Neuron (in vitro differentiated cells): ENCODE measurements around the gene CKS1B.
A peak's percentile ranks its signal among the peaks of the same experiment; 100 is the strongest.

Experiments used
- H2AFZ ChIP-seq: one replicate; pipeline ENCODE4 v1.6.1; 2013; ENCODE audit warnings: low read depth, mild to moderate bottlenecking, inconsistent platforms, low read length, moderate library complexity
- H3K27me3 ChIP-seq: one replicate; pipeline ENCODE4 v1.6.1; 2013; ENCODE audit warnings: low read length; ENCODE audit not compliant: insufficient read depth
- H3K36me3 ChIP-seq: one replicate; pipeline ENCODE4 v1.6.1; 2013; ENCODE audit warnings: low read length; ENCODE audit not compliant: insufficient read depth
- H3K4me1 ChIP-seq: one replicate; pipeline ENCODE4 v1.6.1; 2013; ENCODE audit warnings: low read length; ENCODE audit not compliant: insufficient read depth
- H3K4me3 ChIP-seq: 2 replicates; pipeline ENCODE4 v1.5.1; 2013; ENCODE audit warnings: mild to moderate bottlenecking, low read length, moderate library complexity
- H3K9me3 ChIP-seq: one replicate; pipeline ENCODE4 v1.6.1; 2013; ENCODE audit warnings: low read length

CKS1B gene

DNA sequence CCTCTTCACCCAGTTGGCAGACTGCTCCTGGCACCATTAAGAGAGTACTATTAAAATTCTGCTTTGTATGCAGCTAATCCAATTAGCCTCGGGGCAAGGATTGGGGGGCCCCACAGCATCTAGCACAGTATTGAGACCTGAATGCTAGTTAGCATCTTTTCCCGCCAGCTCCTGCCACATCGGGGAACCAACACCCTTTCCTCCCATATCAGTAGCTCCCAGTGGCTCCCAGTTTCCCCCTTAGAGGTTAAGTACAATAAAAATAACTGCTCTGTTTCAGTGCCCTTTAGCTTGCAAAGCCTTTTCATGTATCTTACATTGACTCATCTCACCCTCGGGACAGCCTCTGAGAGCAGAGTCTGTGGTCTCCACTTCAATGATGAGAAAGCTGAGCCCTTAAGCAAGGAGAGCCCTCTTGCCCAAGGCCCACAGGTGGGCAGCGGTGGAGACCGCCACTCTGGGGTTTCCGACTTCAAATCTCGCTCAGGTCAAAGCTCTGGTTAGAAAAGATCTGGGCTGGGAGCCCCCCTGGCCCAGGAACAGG is 33.8 kb upstream of the CKS1B start:
- Histone ChIP-seq H3K4me1 (peaks cover 55% of the 10 kb centered on the region), H2AFZ (no peak overlapping the region), H3K9me3 (no peaks in the 10 kb centered on the region), H3K36me3 (peaks cover 5% of the 10 kb centered on the region), H3K4me3 (no peak overlapping the region), H3K27me3 (no peaks in the 10 kb centered on the region)

DNA sequence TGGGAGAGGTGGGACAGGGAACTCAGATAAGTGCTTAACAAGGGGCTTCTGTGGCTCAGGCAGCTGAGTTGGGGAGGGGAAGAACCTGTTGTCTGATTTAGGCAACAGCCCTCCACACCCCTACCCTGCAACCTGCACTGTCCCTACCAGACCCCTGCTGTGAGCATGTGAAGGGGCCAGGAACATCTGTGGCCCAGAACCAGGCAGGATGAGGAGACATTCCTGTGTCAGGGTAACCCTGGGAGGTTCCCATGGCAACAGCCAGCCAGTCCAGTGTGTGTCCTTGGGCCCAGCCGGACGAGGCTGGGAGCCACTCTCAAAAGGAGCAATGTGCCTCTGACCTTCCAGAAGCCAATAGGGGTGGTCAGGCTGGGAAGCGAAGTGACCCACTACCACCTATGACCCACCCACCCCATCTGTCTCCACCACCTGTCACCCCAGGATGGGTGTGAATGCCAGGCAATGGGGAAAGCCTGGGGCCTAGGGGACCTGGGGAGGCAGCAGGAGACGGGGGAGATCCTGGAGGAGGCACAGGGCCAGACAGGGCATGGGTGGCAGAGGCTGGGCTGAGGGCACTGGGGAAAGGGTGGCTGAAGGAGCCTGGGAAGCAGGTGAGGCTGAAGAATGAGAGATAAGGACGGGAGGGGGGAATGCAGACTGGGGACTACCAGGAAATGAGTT is 33.0 kb upstream of the CKS1B start:
- H2AFZ ChIP-seq = no peak overlapping the region
- peaks cover 49% of the 10 kb centered on the region for H3K4me1 ChIP-seq
- no peaks in the 10 kb centered on the region for H3K9me3 ChIP-seq
- H3K4me3 ChIP-seq = no peak overlapping the region
- H3K27me3 ChIP-seq = no peaks in the 10 kb centered on the region
- H3K36me3 ChIP-seq = peaks cover 10% of the 10 kb centered on the region

DNA sequence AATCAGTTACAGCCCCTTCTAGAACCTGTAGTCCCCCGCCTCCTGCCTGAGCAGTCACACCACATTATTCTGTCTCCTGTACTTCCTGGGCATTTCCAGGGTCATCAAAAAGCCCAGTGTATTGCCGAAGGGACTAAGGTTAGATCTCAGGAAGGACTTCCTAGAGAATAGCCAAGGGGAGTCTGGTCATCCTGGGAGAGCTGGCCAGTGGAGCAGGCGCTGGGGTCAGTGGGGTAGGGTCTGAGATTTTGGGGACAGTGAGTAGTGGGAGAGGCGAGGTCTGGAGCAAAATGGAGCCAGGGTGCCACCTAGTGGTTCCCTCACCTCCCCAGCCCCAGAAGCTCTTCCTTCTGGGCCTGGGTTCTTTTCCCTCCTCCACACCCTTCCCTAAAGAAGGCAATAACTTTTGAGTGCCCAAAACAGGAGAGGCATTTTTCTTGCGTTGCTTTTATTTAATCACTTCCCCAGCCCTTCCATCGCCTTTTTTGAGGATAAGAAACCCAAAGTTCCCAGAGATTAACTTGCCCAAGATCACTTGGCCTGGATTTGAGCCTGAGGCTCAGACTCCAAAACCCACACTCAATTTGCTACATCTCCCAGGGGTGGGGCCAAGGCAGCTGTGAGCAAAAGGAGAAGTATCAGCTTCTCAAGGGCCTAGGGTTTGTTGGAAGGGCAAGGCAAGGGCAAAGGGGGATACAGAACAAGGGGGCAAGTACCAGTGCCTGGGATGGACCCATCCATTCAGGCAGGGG is 30.7 kb upstream of the CKS1B start:
- H3K4me3 ChIP-seq = no peak overlapping the region
- H3K36me3 ChIP-seq = peaks cover 15% of the 10 kb centered on the region
- H3K4me1 ChIP-seq = peaks cover 42% of the 10 kb centered on the region
- no peaks in the 10 kb centered on the region for H3K9me3 ChIP-seq
- no peak overlapping the region for H2AFZ ChIP-seq
- H3K27me3 ChIP-seq = no peaks in the 10 kb centered on the region

DNA sequence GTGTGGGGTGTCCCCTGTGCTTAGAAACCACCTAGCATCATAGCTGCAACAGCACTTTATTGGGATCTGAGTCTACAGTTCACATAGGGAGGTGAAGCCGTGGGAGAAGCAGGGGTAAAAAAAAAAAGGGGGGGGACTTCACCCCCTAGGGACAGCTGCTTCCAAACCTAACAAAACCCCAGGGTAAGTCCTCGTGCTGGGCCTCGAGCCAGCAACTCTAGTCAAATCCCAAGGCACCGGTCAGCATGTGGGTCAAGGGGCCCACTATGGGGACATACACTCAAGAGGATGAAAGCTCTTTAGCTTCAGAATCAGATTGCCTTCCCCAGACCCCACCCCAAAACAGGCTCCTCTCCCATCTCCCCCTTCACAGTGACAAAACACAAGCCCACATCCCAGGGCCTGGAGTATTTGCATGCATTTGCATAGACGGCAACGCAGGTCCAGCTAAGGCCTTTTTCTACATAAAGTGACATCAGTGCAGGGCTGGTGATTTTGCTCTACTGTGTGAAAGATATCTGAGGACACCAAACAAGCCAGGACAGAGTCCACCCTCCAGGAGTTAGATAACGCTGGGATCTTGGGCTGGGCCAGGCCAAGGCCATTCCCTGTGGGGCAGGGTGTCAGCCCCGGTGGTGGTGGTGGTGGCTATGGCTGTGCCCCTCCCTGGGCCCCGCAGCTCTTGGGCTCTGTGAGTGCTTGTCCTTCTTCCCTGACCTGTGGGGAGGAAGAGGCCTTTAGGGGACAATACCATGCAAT is 29.9 kb upstream of the CKS1B start:
- Histone ChIP-seq H2AFZ (no peak overlapping the region), H3K4me1 (peaks cover 42% of the 10 kb centered on the region), H3K9me3 (no peaks in the 10 kb centered on the region), H3K4me3 (no peak overlapping the region), H3K36me3 (peaks cover 15% of the 10 kb centered on the region), H3K27me3 (no peaks in the 10 kb centered on the region)

DNA sequence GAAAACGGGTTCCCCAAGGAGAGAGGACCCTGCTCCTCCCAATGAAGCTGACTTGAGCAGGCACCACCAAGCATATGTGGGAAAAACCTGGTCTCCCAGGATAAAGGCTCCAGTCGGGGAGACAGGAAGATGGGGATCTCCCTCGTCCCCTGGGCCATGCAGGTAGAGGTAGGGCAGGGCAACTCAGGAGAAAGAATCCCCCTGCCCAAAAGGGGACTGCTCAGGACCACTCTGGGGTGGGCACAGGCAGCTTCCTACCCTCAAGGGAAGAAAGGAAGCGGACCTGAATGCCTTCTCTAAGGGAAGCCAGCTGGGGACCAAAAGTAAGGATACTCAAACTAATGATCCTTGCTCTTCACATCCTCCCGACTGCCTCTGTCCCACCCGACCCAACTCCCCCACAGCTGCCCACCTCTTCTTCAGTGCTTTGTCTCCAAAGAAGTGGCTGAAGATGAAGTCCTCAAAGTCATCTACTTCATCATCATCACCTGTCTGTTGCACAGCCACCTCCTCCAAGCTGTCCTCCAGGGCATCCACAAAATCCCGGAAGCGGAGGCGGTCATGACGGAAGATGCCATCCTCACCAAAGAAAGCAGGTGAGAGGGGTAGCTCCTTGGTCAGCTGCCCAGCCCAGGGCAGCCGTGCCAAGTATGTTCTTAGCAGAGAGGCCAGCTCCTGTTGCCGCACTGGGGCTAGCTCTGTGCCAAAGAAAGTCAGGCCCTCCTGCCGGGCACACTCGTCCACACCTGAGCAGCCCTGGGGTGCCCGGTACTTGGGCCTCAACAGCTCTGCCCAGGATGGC is 29.1 kb upstream of the CKS1B start:
- Histone ChIP-seq H3K4me3 (no peak overlapping the region), H3K36me3 (peaks cover 17% of the 10 kb centered on the region), H3K4me1 (peaks cover 37% of the 10 kb centered on the region), H2AFZ (no peak overlapping the region), H3K27me3 (no peaks in the 10 kb centered on the region), H3K9me3 (no peaks in the 10 kb centered on the region)

DNA sequence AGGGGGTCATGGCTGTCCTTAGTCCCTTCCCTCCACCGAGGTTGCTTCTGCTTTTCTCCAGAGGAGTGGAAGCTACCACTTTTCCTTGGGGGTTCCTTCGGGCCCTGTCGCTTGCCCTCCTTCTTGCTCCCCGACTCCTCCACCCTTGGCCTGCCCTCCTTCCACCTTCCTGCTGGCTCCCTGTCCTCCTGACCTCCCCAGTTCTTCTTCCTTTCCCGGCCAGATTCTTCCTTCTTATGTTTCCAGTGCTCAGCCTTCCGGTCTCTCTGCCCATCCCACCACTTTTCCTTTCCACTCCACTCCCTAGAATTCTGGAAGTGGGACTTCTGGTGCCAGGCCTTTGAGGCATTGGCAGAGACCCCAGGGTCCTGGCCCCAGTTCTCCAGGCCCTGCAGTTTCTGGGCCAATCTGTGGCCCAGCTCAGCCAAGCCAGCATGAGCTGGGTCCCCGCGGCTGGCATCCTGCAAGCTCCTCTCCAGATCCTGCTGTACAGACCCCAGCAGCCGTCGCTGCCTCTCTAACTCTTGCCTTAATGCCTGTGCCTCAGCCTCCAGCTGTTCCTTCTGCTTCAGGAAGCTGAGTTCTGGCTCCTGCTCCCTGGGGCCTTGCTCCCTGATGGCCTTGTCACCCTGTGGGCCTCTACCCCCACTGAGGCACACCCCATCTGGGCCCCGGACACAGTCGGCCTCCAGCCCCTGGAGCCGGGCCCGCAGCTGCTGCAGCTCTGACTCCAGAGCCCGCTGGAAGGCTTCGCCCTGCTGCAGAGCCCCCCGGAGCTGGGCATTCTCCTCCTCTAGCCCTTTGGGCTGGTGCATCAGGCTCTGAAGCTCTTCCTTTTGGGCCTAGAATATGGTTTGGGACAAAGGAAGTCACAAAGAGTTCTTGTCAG is 28.3 kb upstream of the CKS1B start:
- H2AFZ ChIP-seq = no peak overlapping the region
- H3K9me3 ChIP-seq = no peaks in the 10 kb centered on the region
- no peaks in the 10 kb centered on the region for H3K27me3 ChIP-seq
- H3K4me3 ChIP-seq = no peak overlapping the region
- peaks cover 29% of the 10 kb centered on the region for H3K4me1 ChIP-seq
- H3K36me3 ChIP-seq = peaks cover 25% of the 10 kb centered on the region

DNA sequence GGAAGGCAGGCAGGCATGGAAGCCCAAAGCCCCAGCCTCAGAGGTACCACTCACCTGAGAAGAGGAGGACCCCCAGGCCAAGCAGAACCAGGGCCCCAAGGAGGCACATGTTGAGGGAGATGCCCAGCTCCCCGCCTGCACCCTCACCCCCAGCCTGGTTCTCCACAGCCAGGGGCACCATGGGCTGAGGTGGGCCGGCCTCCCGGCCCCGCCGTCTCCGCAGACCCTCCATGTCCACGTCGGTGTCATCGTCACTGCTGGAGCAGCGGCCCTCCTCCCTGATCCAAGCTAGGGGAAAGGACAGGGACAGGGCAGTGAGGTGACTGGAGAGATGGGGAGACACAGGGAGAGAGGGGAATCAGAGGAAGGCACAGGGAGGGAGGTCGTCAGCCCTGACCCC is 26.4 kb upstream of the CKS1B start:
- H3K36me3 ChIP-seq = peaks cover 30% of the 10 kb centered on the region
- peaks cover 14% of the 10 kb centered on the region for H3K4me1 ChIP-seq
- H3K9me3 ChIP-seq = no peaks in the 10 kb centered on the region
- H3K4me3 ChIP-seq = no peak overlapping the region
- H2AFZ ChIP-seq = no peak overlapping the region
- no peaks in the 10 kb centered on the region for H3K27me3 ChIP-seq

DNA sequence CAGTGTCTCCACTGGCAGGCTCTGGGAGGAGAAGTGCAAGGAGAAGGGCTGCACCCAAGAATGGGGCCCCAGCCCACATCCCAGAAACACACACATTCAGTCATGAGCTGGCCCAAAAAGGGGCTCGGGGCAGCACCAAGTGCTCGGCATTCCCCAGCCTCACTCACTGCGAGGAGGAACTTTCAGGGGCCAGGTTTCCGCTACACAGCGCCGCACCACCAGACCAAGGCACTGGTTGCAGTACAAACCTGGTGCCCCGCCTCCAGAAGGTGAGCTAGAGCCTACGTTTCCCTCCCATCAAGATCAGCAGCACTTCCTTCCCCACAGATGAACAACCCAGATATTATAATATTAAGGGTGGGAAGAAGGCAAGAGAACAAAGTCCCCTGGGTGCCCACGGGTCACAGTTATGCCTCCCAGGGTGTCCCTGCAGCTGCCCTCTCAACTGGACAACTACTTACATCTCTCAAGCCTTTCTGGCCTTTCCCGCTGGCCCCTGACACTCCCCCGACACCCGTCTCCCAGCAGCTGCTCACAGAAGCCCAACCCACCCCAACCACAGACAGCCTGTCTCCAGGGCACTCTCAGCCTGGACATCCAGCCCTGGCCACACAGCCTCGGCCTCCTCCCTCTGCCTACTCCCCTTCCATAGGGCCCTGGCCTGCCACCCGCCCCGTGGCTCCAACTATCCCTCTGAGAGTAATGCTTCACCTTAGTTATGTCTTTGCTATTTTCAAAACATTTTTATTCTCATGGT is 22.4 kb upstream of the CKS1B start:
- H3K27me3 ChIP-seq = no peaks in the 10 kb centered on the region
- peaks cover 18% of the 10 kb centered on the region for H3K36me3 ChIP-seq
- no peak overlapping the region for H2AFZ ChIP-seq
- H3K4me1 ChIP-seq = peaks cover 39% of the 10 kb centered on the region
- H3K4me3 ChIP-seq = no peak overlapping the region
- H3K9me3 ChIP-seq = no peaks in the 10 kb centered on the region

DNA sequence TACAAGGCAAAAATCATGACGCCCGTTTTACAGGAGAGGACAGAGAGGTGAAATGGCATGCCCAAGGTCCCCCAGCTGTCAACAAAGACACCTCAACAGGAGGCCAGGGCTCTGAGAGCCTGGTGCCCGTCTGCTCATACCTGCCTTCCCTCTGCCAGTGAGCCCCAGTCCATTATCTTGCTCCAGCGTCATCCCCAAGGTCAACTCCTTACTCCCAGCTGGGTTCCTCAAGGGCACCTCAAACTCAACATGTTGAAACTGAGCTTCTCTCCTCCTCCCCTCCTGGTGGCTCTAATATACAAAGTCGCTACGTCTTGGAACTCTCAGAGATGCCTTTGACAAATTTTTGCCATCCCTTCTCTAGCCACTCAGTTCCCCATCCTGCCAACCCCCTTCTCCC is 21.8 kb upstream of the CKS1B start:
- Histone ChIP-seq H3K9me3 (no peaks in the 10 kb centered on the region), H3K27me3 (no peaks in the 10 kb centered on the region), H3K36me3 (peaks cover 18% of the 10 kb centered on the region), H3K4me3 (no peak overlapping the region), H3K4me1 (peaks cover 41% of the 10 kb centered on the region), H2AFZ (no peak overlapping the region)

DNA sequence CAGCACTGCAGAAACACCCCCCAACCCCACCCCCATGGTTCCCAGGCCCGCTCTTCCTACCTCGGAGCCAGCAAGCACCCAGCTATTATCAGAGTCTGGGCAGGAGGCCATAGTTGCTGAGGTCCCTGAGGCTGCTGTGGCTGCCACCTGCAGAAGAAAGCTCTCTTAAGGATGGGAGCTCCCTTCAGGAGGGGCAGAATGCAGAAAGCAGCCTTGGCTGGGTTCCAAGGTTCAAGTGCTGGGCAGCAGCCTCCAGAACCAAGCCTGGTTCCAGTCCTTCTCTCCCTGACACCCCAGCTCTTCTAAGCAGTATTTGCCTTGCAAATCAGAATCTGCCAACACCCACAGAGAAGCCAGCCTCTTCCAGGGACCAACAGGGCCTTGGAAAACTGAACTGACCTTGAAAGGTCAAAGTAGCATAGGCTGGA is 20.9 kb upstream of the CKS1B start:
- Histone ChIP-seq H3K27me3 (no peaks in the 10 kb centered on the region), H3K4me3 (no peak overlapping the region), H2AFZ (no peak overlapping the region), H3K4me1 (peaks cover 41% of the 10 kb centered on the region), H3K9me3 (no peaks in the 10 kb centered on the region), H3K36me3 (peaks cover 20% of the 10 kb centered on the region)

DNA sequence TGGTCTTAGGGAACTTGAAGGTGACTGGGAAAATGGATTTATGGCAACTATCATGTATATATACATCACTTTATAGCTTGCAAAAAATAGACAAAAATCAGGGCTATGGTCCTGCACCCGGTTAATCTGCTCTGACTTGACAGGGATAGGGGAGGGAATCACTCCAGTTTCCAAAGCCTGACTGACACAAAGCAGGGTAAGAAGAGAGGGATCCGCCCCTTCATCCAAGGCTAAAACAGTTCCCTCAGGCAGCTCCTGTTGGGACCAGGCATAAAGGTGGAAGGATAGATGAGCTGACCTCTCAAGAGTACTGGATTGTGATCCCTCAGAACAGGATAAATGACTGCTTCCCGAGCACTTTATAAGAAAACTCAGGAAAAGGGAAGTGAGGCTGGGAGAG is 19.9 kb upstream of the CKS1B start:
- Histone ChIP-seq H2AFZ (no peak overlapping the region), H3K27me3 (no peaks in the 10 kb centered on the region), H3K36me3 (peaks cover 28% of the 10 kb centered on the region), H3K4me1 (peaks cover 41% of the 10 kb centered on the region), H3K4me3 (peak overlapping the region; percentile 65), H3K9me3 (no peaks in the 10 kb centered on the region)
